HG02973 (cell line): ENCODE results near the gene GAREM2.

Source experiments
- ATAC-seq: cut with Tn5 transposase; IDR thresholded peaks from one replicate; pipeline ENCODE4 v1.9.1; 2021; ENCODE audit warnings: moderate library complexity; ENCODE audit not compliant: unreplicated experiment

GAREM2 gene

GRCh38 chr2:26185954-26186770, 13.3 kb downstream of the GAREM2 start:
- ATAC-seq, result no peak

GRCh38 chr2:26187114-26187513, 14.2 kb downstream of the GAREM2 start:
- ATAC-seq, result no peak

DNA sequence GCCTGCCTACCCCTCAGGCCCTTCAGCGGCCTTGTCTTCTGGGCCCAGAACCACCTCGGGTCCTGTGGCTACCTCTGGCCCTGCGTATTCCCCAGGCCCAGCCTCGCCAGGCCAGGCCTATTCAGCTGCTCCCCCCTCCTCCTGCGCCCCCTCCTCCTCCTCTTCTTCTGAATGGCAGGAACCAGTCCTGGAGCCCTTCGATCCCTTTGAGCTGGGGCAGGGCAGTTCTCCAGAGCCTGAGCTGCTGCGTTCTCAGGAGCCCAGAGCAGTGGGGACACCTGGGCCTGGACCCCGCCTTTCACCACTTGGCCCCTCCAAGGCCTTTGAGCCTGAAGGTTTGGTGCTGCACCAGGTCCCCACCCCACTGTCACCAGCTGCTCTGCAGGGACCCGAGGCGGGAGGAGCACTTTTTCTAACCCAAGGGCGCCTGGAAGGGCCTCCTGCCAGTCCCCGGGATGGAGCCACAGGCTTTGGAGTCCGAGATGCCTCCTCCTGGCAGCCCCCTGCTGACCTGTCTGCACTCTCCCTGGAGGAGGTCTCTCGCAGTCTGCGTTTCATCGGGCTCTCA, 14.7 kb downstream of the GAREM2 start:
- ATAC-seq, result no peak

DNA sequence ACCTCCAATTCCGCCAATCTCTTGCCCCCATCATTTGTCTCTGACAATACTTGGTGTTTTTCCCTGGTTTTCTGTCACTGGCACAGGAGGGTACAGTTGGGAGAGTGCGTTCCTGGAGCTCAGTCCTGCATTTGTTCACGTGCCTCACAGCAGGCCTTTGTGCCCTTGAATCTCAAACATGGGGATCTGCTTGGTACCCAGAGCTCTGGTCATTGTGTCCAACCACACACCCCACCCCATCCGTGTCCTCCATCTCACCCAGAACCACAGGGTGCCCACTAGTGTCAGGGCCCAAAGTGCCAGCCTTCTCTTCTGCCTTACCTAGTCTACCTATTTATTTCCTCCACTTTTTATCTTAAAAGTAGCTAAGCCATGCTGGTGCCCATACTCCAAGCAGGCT, 16.2 kb downstream of the GAREM2 start:
- no peak for ATAC-seq

DNA sequence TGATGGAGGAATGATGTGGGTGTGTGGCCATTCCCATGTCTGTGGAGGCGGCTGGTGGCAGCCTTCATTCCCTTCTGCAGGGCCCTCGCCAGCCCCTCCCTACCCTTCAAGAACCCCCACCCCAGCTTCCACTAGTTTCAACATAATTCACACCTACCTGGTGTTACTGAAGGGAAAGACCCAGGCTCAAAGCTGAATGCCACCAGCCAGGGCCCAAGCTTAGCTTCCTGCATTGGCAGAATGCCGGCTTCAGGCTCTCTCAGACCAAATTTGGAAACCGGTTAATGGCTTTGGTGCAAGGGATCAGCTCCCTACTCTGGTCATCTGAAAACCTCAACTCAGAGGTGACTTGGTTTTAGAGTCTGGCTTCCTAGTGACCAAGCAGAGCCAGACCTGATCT, 16.9 kb downstream of the GAREM2 start:
- no peak for ATAC-seq

DNA sequence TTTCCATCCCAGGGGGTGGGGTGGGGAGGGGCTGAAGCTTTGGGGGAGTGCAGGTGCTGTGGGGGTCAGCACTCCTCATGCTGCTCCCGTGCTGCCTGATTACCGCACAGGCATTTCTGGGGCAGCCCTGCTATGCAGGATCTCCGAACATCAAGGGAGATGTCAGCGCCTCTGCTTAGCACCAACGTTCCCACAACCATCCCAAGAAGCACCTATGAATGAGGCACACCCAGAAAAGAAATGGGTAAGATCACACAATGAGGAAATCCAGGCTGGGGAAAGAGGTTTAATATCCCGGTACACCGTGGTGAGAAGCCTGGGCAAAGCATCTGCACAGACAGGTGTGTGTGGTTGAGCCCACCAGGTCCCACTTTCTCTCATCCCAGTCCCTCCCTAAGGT, 17.5 kb downstream of the GAREM2 start:
- no peak for ATAC-seq

DNA sequence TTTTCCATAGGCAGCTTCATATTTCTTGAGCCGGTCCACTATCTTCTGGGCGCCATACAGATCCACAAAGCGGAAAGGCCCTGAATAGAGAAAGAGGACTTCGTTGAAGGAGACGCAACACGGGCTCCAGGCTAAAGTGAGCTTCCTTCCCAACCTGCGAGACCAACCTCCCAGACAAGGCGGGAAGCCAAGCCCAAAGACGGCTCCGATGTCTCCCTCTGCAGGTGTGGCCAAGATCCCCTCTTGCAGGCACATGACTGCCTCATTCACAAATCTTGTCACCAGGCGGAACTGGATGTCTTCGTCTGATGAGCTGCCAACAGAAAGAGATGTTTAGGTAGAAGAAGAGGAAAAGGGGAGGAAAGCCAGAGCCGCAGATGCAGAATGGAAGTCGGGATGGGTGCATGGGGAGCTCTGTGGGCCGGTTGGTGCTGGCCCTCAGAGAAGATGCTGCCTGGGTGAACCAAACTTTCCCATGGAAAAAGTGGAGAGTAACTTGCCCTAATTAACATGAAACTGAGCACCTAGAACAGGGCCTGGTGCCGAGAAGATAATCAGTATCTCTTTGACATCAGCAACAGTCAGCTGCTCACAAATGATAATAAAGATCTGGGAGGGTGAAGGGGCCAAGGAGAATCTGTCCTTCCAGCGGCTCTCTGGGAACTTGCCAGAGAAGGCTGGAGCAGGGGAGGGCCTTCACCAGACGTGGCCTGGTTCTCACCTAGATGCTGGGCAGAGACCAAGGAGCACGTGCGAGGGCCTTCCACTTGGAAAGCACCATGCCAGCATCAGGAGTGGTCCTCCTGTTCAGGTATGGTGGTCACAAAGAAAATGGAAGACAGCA, 18.6 kb downstream of the GAREM2 start:
- no peak for ATAC-seq

DNA sequence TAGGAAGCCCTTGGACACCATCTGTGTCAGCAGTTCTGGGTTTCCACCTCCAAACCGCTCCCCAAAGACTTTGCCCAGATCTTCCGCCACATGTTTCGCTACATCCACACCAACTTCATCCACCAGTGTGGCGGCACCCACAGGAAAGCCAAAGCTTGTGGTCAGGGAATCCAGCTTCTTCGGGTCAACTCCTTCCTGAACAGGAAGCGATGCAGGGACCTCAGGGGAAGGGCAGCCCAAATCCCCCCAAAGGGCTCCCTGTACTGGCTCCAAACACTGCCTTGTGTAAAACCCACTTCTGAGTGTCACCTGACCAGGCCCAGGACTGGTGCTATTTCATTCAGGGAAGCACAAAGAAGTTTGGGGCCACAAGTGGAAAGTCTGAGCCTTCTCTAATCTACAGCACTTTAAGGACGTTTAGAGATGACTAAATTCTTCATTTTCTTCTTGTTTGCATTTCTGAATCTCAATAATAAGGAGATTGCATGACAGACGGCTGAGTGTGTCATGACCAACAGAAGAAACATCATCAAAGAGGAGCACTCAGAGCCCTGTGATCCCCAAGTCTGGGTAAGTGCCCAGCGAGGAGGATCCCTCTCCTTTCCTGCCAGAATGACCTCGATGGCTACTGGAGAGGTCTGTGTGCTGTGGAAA, 20.8 kb downstream of the GAREM2 start:
- no peak for ATAC-seq

DNA sequence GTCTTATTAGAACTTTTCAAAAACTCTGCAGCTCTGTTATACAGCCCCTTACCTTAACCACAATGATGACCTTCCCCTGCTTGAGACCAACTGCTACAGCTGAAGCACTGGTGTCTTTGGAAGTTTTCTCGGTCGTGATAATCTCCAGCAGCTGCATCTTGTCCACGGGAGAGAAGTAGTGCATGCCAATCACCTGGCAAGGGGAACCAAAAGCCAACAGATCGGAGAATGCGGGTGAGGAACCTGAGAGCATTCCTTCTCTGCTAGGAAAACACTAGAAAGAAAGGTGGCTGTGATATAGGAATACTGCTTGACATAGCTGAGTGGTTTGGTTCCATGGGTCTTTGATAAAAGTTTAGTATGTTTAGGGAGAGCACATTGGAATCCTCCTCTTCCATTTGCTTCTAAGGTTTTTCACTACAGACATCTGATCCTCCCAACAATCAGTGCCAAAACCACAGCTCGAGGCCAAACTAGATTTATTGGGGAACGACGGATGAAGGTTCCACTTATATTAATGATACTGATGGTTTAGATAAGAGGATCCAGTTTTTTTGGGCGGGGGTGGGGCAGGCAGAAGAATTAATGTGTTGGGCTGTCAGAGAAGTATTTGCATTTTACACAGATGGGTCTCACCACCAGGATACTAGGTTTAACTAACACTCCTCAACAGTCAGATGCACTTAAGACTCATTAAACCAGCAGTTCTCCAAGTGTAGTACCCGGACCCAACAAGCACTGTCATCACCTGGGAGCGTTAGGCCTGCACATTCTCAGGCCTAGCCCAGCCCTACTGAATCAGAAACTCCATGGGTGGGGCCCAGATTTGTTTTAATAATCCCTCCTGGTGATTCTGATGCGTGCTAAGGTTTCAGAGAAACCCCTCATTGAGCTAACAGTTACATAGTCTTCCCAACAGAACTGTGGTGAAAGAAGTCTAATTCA, 22.4 kb downstream of the GAREM2 start:
- ATAC-seq, result no peak

GRCh38 chr2:26196683-26197418, 24.0 kb downstream of the GAREM2 start:
- ATAC-seq, result no peak

- ATAC-seq, result no peak
Observed at GRCh38 chr2:26197516-26197915, 24.6 kb downstream of the GAREM2 start.

DNA sequence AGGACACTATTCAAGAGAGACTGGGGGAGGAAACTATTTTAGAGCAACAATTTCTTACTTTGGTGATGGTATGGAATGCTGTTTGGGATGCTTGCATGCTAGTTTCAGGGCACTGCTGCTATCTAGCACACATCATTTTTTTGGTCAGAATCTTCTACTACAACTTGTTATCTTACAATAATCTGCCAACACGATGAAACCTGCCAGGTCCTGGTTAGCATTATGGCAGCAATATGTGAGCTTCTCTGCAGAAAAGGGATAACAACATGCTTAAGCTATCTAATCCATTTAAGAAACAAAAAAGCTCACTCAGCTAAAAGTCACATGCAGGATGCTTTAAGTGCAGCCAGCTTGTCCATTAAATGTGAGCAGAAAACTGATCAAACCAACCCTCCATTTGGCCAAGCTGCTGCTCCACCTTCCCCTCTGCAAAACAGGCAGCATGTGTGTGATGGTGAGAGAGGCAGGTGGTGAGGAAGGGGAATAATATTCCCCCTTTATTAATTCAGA, 30.1 kb downstream of the GAREM2 start:
- ATAC-seq, result no peak

GRCh38 chr2:26203906-26204305, 31.0 kb downstream of the GAREM2 start:
- ATAC-seq, result no peak

DNA sequence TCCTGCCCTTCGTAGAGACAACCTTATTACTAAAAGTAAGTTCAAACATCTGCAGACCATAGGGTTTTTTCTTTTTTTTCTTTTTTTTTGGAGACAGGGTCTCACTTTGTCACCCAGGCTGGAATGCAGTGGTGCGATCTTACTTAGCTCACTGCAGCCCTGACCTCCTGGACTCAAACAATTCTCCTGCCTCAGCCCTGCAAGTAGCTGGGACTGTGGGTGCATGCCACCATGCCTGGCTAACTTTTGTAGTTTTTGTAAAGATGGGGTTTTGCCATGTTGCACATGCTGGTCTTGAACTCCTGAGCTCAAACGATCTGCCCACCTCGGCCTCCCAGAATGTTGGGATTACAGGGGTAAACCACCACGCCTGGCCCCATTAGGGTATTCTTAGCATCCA, 39.1 kb downstream of the GAREM2 start:
- ATAC-seq, result no peak

DNA sequence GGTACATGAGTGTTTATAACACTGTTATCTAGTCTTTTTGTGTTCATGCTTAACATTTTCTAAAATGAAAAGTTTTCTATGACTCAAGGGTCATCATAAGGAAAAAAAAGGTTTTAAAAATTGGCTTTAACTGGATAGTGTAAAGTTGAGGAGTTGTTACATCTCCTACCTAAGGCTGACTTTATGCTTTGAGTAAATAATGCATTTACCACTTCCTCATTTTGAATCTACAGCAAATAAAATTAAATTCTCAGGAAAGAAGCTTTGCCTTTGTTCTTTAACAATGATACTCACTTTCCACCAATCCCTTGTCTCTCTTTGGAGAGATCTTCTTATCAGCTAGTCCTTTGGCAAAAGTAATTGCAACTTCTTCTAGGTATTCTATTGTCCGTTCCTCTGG, 41.9 kb downstream of the GAREM2 start:
- no peak for ATAC-seq

DNA sequence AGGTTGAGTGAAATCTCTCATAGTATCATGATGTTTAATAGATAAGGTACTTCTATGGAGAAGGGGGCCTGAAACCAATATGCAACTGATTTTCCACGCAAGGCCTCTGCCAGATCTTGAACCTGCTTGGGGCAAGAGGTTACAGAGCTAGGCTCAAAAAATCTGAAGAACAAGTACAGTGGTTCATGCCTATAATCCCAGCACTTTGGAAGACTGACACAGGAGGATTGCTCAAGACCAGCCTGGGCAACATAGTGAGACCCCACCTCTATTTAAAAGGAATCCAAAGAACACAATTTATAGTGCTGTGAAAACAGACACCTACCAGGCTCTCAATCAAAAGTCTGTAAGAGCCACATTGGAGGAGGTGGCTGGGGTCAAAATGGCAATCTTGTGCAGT, 42.9 kb downstream of the GAREM2 start:
- ATAC-seq, result no peak

DNA sequence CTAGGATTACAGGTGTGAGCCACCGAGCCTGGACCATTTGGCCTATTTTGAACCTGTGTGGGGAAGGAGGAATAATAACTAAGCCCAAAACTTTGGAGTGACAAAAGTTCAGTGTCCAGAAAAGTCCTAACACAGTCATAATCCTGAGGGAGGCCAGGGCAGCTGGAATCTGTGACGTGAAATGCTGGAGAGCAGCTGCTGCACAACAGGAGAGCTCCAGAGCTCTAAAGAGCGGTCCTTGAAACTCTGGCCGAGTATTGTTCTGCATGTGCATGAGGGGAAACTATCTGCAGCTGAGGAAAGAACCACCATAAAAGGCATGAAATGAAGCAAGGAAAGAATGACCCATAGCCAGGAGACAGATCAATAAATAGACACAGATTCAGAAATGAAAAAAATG, 43.7 kb downstream of the GAREM2 start:
- no peak for ATAC-seq

DNA sequence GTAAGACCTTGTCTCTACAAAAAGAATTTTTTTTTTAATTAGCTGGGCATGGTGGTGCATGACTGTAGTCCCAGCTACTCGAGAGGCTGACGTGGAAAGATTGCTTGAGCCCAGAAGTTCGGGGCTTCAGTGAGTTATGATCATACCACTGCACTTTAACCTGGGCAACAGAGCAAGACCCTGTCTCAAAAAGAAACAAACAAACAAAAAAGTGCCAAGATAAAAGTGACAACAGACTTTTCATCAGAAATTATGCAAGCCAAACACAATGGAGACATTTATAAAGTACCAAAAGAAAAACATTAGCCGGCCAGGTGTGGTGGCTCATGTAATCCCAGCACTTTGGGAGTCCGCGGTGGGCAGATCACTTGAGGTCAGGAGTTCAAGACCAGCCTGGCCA, 44.8 kb downstream of the GAREM2 start:
- no peak for ATAC-seq

- no peak for ATAC-seq
Observed at GRCh38 chr2:26223018-26223417, 50.1 kb downstream of the GAREM2 start.
